Stimulated activated CD8-positive, alpha-beta memory T cell treated with anti-CD3 and anti-CD28 coated beads, Interleukin-2, amount 100 ng/mL, for 48 hours (primary cell): Measurements from ENCODE around the gene OGFOD3.
"Not testable (repeated sequence)": the region's sequence is repeated elsewhere in the genome, so short reads cannot be mapped to it uniquely, and the experiment has no call there.

ENCODE experiments used
- DNase-seq, 2 donors: peaks; one replicate each; pipeline ENCODE4 v3.0.0-alpha.2; 2020; ENCODE audit warnings: low read depth in 2 of 2

Gene OGFOD3, protein sequence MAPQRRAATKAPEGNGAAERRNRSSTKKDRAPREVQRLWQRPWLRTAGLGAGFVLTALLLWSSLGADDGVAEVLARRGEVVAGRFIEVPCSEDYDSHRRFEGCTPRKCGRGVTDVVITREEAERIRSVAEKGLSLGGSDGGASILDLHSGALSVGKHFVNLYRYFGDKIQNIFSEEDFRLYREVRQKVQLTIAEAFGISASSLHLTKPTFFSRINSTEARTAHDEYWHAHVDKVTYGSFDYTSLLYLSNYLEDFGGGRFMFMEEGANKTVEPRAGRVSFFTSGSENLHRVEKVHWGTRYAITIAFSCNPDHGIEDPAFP

GRCh38 chr17:82418001-82418986 lies at the start of gene OGFOD3, which contains the start of gene HEXD:
OGFOD3 (minus strand) TSS chr17:82418586; CDS start chr17:82418485, 101 bp downstream.
HEXD (plus strand) TSS chr17:82418347; CDS start chr17:82419800, 1,453 bp downstream.
- peak; percentile 67 to 85 for DNase-seq

- DNase-seq: no peak
These were observed 46.7 kb upstream of the OGFOD3 start for GRCh38 chr17:82465023-82465603.

- no peak for DNase-seq
These were observed 46.2 kb upstream of the OGFOD3 start for GRCh38 chr17:82464567-82464929.

- no peak for DNase-seq
These were observed 45.7 kb upstream of the OGFOD3 start for GRCh38 chr17:82463925-82464566.

- DNase-seq: no peak
These were observed 45.0 kb upstream of the OGFOD3 start for GRCh38 chr17:82463391-82463790.

GRCh38 chr17:82461827-82462524 lies 43.6 kb upstream of the OGFOD3 start:
- no peak for DNase-seq

DNA sequence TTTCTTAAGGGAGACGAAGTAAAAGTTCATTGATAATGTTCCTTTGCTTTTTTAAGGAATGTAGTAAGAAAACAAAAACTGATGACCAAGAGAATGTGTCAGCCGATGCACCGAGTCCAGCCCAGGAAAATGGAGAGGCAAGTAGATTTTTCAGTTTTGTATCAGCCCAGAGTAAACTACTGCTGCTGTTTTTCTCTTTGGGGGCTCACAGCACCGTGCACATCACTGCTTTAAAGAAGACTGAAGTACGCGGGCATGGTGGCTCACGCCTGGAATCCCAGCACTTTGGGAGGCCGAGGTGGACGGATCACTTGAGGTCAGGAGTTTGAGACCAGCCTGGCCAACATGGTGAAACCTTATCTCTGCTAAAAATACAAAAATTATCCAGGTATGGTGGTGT lies 41.5 kb upstream of the OGFOD3 start:
- not testable (repeated sequence) for DNase-seq

DNA sequence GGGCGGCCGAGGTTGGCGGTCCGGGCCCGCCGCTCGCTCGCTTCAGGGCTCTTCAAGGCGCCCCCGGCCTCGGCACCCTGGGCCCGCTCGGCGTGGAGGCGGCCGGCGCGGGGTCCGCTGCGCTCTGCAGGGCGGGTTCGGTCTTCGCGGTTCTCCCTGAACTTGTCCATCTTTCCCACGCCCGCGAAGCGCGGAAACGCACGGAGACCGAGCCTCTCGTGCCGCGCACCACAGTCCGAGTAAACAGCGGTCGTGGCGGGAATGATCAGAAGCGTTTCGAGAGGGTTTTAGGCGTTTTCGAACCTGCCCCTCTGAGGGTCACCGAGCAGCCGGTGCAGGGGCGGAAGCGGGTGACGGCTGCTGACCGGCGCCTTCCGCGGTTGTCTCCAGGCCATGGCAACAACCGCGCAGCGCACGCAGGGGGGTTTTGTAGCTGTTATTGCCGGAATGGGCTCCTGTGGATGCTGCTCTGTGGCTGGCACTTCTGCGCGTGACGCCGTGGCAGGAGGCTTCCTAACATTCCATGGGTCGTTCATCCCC lies 40.6 kb upstream of the OGFOD3 start:
- no peak for DNase-seq

DNA sequence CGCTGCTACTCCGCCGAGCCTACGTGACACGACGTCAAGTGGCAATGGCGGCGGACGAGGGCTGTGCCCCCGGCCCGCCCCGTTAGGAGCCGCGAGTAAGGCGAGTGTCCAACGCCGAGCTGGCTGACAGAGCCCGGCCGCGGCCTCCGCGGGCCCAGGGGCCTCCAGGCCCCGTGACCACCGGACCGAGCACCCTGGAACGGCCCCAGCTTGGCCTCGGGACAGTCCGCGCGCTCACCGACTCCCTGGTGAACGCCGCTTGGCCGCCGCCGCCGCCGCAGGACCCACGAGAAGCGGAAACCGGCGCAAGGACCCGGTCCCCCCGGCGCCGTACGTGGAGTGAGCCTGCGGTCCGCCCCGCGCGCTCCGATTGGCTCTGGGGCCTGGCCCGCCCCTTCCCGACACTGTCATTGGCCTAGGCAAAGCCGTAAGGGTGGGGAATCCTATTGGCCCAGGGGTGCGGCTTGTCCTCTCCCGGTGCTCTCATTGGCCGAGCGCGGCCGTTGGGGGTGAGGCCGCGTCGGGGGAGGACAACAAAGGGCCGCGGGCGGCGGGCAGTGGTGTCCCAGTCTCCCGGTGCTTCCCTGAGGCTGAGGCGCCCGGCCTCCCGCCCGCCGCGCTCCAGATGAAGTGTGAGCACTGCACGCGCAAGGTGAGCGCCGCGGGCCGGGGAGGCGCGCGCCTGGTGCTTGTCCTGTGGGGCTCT lies 39.9 kb upstream of the OGFOD3 start, which contains the start of gene NARF:
Gene NARF, plus strand, starts transcription at position 563 of the 706 bp plus-strand sequence. Its CDS starts 63 bp downstream, at position 626.
- DNase-seq: peak; percentile 91 to 96

DNA sequence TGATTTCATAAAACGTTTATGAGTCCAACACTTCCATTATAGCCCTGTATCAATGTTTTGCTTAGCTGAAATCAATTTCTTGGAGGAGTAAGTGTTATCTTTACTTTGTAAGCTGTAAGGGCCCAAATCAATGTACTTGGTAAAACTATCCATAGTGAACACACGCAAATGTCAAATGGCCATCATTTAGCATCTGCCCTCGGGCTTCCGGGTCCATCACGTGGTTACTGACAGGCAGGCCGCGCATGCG lies 39.5 kb upstream of the OGFOD3 start:
- DNase-seq: no peak

DNA sequence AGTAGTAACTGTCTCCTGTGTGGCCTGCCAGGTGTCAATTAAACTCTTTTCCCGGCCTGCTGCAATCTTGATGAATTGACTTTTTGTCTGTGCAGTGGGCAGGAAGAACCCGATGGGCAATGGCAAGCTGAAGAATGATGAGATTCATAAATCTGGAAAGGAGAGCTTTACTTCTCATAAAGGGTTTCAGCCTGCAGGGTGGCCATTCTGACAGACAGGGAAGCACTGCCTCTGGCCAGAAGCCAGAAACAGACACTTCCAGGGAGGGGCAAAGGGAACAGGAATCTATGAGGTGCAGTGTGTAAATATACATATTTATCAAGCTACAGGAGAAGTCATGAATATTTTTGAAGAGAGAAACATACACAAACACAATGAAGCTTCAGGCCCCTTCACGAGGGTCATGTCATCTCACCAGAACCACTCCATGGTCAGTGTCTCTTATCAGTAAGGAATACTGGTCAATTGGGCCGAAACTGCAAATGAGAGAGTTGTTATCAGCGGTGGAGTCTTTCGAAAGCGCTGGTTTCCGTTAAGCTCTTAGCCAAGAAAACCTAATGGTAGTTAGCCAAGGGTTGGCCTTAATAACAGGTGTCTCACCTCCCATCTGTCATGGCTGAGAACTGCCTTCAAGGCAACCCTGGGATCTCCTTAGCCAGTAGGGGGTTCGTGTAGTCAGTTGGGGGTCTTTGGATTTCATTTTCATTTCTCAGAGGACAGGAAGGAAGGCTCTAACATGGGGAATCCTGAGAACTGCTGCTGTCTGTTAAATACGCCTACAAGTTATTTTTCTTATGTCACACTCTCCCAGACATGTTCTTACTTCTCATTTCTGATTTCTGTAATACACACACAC lies 38.9 kb upstream of the OGFOD3 start:
- DNase-seq: no peak

DNA sequence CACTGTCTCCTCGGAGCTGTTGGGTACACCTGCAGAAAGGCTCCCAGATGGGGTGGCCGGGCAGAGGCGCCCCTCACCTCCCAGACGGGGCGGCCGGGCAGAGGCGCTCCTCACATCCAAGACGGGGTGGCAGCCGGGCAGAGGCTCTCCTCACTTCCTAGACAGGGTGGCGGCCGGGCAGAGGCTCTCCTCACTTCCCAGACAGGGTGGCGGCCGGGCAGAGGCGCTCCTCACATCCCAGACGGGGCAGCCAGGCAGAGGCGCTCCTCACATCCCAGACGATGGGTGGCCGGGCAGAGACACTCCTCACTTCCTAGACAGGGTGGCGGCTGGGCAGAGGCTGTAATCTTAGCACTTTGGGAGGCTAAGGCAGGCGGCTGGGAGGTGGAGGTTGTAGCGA lies 35.3 kb upstream of the OGFOD3 start:
- not testable (repeated sequence) for DNase-seq

DNA sequence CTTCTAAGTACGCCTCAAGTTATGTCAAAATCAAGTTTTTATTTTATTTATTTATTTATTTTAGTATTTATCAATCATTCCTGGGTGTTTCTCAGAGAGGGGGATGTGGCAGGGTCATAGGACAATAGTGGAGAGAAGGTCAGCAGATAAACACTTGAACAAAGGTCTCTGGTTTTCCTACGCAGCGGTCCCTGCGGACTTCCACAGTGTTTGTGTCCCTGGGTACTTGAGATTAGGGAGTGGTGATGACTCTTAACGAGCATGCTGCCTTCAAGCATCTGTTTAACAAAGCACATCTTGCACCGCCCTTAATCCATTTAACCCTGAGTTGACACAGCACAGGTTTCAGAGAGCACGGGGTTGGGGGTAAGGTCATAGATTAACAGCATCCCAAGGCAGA lies 34.8 kb upstream of the OGFOD3 start:
- DNase-seq: not testable (repeated sequence)

GRCh38 chr17:82452162-82452561 lies 33.8 kb upstream of the OGFOD3 start:
- no peak for DNase-seq

- DNase-seq: peak; percentile 92 to 94
These were observed 32.1 kb upstream of the OGFOD3 start, which contains the start of gene CYBC1 for GRCh38 chr17:82450357-82451106. CYBC1 (minus strand) TSS chr17:82450752; CDS start chr17:82449254, 1,498 bp downstream.

DNA sequence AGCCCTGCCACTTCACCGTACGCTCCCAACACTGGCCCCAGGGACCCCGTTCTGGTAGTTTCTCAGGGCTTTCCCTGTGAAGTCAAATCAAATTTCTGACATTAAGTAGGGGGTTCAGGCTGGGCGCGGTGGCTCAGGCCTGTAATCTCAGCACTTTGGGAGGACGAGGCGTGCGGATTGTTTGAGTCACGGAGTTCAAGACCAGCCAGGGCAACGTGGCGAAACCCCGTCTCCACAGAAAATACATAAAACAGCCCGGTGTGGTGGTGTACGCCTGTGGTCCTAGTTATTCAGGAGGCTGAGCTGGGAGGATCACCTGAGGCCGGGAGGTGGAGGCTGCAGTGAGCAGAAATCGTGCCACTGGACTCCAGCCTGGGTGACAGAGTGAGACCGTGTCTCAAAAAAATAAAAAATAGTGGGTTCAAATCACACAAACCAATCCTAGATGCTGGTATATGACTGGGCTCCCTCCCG lies 31.5 kb upstream of the OGFOD3 start:
- peak in 1 of 2 donors; percentile 32 for DNase-seq

GRCh38 chr17:82449131-82449882 lies 30.9 kb upstream of the OGFOD3 start:
- peak; percentile 30 to 58 for DNase-seq

DNA sequence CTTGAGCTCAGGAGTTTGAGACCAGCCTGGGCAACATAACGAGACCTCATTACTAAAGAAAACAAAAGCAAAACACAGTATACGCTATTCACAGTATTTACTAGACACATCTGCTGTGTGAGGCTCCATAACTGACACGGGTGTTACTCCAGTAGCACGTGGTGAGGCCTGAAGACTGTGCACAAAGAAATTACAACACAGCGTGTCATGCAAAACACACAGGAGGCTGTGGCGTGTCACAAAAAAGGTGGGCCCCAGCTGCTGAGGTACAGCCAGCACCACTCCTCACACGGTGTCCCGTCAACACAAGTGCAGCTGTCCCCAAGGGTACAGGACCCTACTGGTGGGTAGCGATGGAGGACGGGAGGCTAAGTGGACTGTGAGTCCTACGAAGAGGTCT lies 29.5 kb upstream of the OGFOD3 start:
- DNase-seq: no peak
